H1 (cell line): ENCODE data around the gene CDK8. TPM values are rescaled to one million over a fixed set of nuclear protein-coding genes. Genes with fewer than 3 reads are reported as not detected.

ENCODE experiments used
- CTCF ChIA-PET: fragments of 300-600 bp; sonication (Branson Sonifier 250); formaldehyde crosslinking; loops from one replicate; lab custom pipeline; 2021; ENCODE audit not compliant: partially characterized antibody; lab: Charles Lee
- POLR2A ChIA-PET: fragments of 300-600 bp; sonication (Branson Sonifier 250); formaldehyde crosslinking; loops from one replicate; lab custom pipeline; 2021; ENCODE audit warnings: inconsistent platforms; ENCODE audit not compliant: partially characterized antibody; lab: Charles Lee
- DNase-seq, 2 experiments: peaks; one replicate each; pipeline versions ENCODE4 v3.0.0 to v3.0.0-alpha.2; 2010 to 2022; ENCODE audit warnings: low spot score in 2 of 2, low read depth in 1 of 2, mixed read lengths in 1 of 2
- FAIRE-seq: peaks from 2 replicates; lab custom pipeline; 2011; peaks lifted over from hg19 to GRCh38; lab: Jason Lieb, UNC
- H2AFZ ChIP-seq: 2 replicates; pipeline ENCODE4 v1.8.1; 2012; ENCODE audit warnings: low read length, inconsistent platforms
- H2AK5ac ChIP-seq: 2 replicates; pipeline ENCODE4 v1.6.1; 2013; ENCODE audit warnings: low read depth, low read length
- H2BK120ac ChIP-seq: replicated peaks from 2 replicates; pipeline ENCODE3; 2013; ENCODE audit warnings: low read depth, low read length, inconsistent platforms
- H2BK12ac ChIP-seq: 2 replicates; pipeline ENCODE4 v1.6.1; 2013; ENCODE audit warnings: low read depth, low read length
- H2BK15ac ChIP-seq: 2 replicates; pipeline ENCODE4 v1.6.1; 2013; ENCODE audit warnings: low read length
- H2BK20ac ChIP-seq: 2 replicates; pipeline ENCODE4 v1.6.1; 2013; ENCODE audit warnings: low read length
- H2BK5ac ChIP-seq: 2 replicates; pipeline ENCODE4 v1.6.1; 2013; ENCODE audit warnings: low read depth, low read length
- H3K14ac ChIP-seq: 2 replicates; pipeline ENCODE4 v1.6.1; 2013; ENCODE audit warnings: inconsistent platforms; ENCODE audit not compliant: insufficient read length
- H3K18ac ChIP-seq: 2 replicates; pipeline ENCODE4 v1.6.1; 2013; ENCODE audit warnings: low read length; ENCODE audit errors: extremely low read depth
- H3K23ac ChIP-seq: 2 replicates; pipeline ENCODE4 v1.6.1; 2013; ENCODE audit warnings: inconsistent platforms; ENCODE audit not compliant: insufficient read length
- H3K23me2 ChIP-seq: 2 replicates; pipeline ENCODE4 v1.6.1; 2013; ENCODE audit warnings: low read depth, low read length
- H3K27ac ChIP-seq: 2 replicates; pipeline ENCODE4 v1.6.1; 2011; ENCODE audit warnings: low read depth, low read length, inconsistent platforms
- H3K27me3 ChIP-seq, 4 experiments: replicated peaks in 1 of 4; 1 replicate in 1 of 4; 2 replicates in 3 of 4; pipeline versions ENCODE4 v1.6.1 to v1.8.1; 2011 to 2013; ENCODE audit warnings: low read length in 3 of 4, mild to moderate bottlenecking in 3 of 4, inconsistent platforms in 2 of 4, mixed read lengths in 2 of 4, moderate library complexity in 1 of 4; ENCODE audit not compliant: control insufficient read depth in 3 of 4, insufficient read depth in 3 of 4; ENCODE audit errors: extremely low read depth in 1 of 4
- H3K36me3 ChIP-seq, 4 experiments: 2 replicates each; pipeline versions ENCODE4 v1.6.1 to v1.8.1; 2011 to 2013; ENCODE audit warnings: mild to moderate bottlenecking in 4 of 4, low read length in 3 of 4, moderate library complexity in 2 of 4, control low read depth in 1 of 4, inconsistent platforms in 1 of 4; ENCODE audit not compliant: insufficient read depth in 4 of 4, control insufficient read depth in 2 of 4
- H3K4ac ChIP-seq: replicated peaks from 2 replicates; pipeline ENCODE3; 2013; ENCODE audit warnings: low read length, low read depth, mixed read lengths, inconsistent platforms; ENCODE audit not compliant: insufficient read length
- H3K4me1 ChIP-seq, 4 experiments: replicated peaks in 1 of 4; 1 replicate in 1 of 4; 2 replicates in 3 of 4; pipeline versions ENCODE4 v1.6.1 to v1.8.1; 2011 to 2013; ENCODE audit warnings: low read length in 3 of 4, inconsistent platforms in 2 of 4, mixed read lengths in 1 of 4; ENCODE audit not compliant: insufficient read depth in 4 of 4, control insufficient read depth in 3 of 4
- H3K4me2 ChIP-seq, 2 experiments: 2 replicates each; pipeline versions ENCODE4 v1.6.1 to v1.8.1; 2011 to 2013; ENCODE audit warnings: low read depth in 2 of 2, low read length in 2 of 2, control low read depth in 1 of 2, inconsistent platforms in 1 of 2, mild to moderate bottlenecking in 1 of 2; ENCODE audit not compliant: insufficient read depth in 1 of 2
- H3K4me3 ChIP-seq, 4 experiments: fragments of 200-600, 300-600 bp in 1 of 4; sonication (generic), shearing (Covaris generic), sonication (Bioruptor Twin) in 1 of 4; 2 replicates each; pipeline versions ENCODE4 v1.5.1 to v1.8.1; 2011 to 2016; ENCODE audit warnings: low read length in 4 of 4, low read depth in 3 of 4, control low read depth in 2 of 4, inconsistent platforms in 2 of 4, mild to moderate bottlenecking in 2 of 4, mixed read lengths in 1 of 4, moderate library complexity in 1 of 4; ENCODE audit not compliant: insufficient read depth in 2 of 4; ENCODE audit errors: extremely low read depth in 1 of 4
- H3K56ac ChIP-seq: replicated peaks from 2 replicates; pipeline ENCODE3; 2013; ENCODE audit warnings: low read depth, mild to moderate bottlenecking, mixed read lengths, low read length, inconsistent platforms; ENCODE audit not compliant: insufficient read length
- H3K79me1 ChIP-seq: 2 replicates; pipeline ENCODE4 v1.6.1; 2013; ENCODE audit warnings: low read depth, low read length, control low read depth
- H3K79me2 ChIP-seq, 2 experiments: 2 replicates each; pipeline versions ENCODE4 v1.6.1 to v1.8.1; 2012 to 2013; ENCODE audit warnings: low read length in 2 of 2, mild to moderate bottlenecking in 2 of 2, inconsistent platforms in 1 of 2; ENCODE audit not compliant: insufficient read depth in 2 of 2, control insufficient read depth in 1 of 2
- H3K9ac ChIP-seq, 4 experiments: replicated peaks in 1 of 4; 1 replicate in 1 of 4; 2 replicates in 3 of 4; pipeline versions ENCODE4 v1.6.1 to v1.8.1; 2011 to 2013; ENCODE audit warnings: low read depth in 3 of 4, low read length in 3 of 4, control low read depth in 2 of 4, mild to moderate bottlenecking in 2 of 4, moderate library complexity in 2 of 4, inconsistent platforms in 1 of 4; ENCODE audit errors: extremely low read depth in 1 of 4
- H3K9me3 ChIP-seq, 2 experiments: 2 replicates each; pipeline versions ENCODE4 v1.6.1 to v1.8.1; 2012 to 2013; ENCODE audit warnings: mild to moderate bottlenecking in 2 of 2, moderate library complexity in 2 of 2, control low read depth in 1 of 2, inconsistent platforms in 1 of 2, low read depth in 1 of 2, low read length in 1 of 2, mixed read lengths in 1 of 2; ENCODE audit not compliant: insufficient read depth in 2 of 2
- H4K20me1 ChIP-seq, 2 experiments: replicated peaks in 1 of 2; 2 replicates each; pipeline versions ENCODE3 to v1.8.1; 2011 to 2013; ENCODE audit warnings: inconsistent platforms in 2 of 2, low read length in 2 of 2, mild to moderate bottlenecking in 1 of 2; ENCODE audit not compliant: insufficient read depth in 2 of 2, control insufficient read depth in 1 of 2
- H4K5ac ChIP-seq: 2 replicates; pipeline ENCODE4 v1.6.1; 2013; ENCODE audit warnings: low read length, low read depth, mixed read lengths, inconsistent platforms; ENCODE audit not compliant: insufficient read length
- H4K8ac ChIP-seq: 2 replicates; pipeline ENCODE4 v1.8.0; 2013; ENCODE audit warnings: mild to moderate bottlenecking, moderate library complexity, low read length, inconsistent platforms; ENCODE audit not compliant: insufficient read depth; ENCODE audit errors: extremely low read depth
- H4K91ac ChIP-seq: replicated peaks from 2 replicates; pipeline ENCODE3; 2013; ENCODE audit warnings: low read length, mixed read lengths, inconsistent platforms; ENCODE audit not compliant: insufficient read length
- BCL11A ChIP-seq, 2 experiments: IDR thresholded peaks; one replicate each; pipeline ENCODE4 v1.6.1; 2011; ENCODE audit warnings: low read depth in 2 of 2, low read length in 2 of 2, mild to moderate bottlenecking in 2 of 2
- BRCA1 ChIP-seq: IDR thresholded peaks from 2 replicates; pipeline ENCODE4 v1.6.1; 2012; ENCODE audit warnings: low read depth, low read length, improper control_type of control experiment
- CBX5 ChIP-seq: fragments of 300-800, 300-1000 bp; sonication (generic); IDR thresholded peaks from 2 replicates; pipeline ENCODE4 v1.7.1; 2016; ENCODE audit warnings: antibody characterized with exemption, low read length, low read depth
- EP300 ChIP-seq, 2 experiments: IDR thresholded peaks; 1 replicate in 1 of 2; 2 replicates in 1 of 2; pipeline ENCODE4 v1.6.1; 2011 to 2012; ENCODE audit warnings: low read depth in 2 of 2, low read length in 2 of 2, mild to moderate bottlenecking in 2 of 2, borderline replicate concordance in 1 of 2, inconsistent platforms in 1 of 2, moderate library complexity in 1 of 2
- POLR2A ChIP-seq, 2 experiments: IDR thresholded peaks; 1 replicate in 1 of 2; 2 replicates in 1 of 2; pipeline ENCODE4 v1.6.1; 2011; ENCODE audit warnings: low read depth in 2 of 2, low read length in 2 of 2, mild to moderate bottlenecking in 2 of 2; ENCODE audit errors: control extremely low read depth in 1 of 2
- RAD21 ChIP-seq, 2 experiments: IDR thresholded peaks in 1 of 2; conservative IDR thresholded peaks in 1 of 2; 2 replicates each; pipeline ENCODE4 v1.6.1; 2011; ENCODE audit warnings: low read depth in 2 of 2, low read length in 2 of 2, improper control_type of control experiment in 1 of 2, inconsistent platforms in 1 of 2, mild to moderate bottlenecking in 1 of 2, moderate library complexity in 1 of 2
- TAF1 ChIP-seq: IDR thresholded peaks from 2 replicates; pipeline ENCODE4 v1.6.1; 2011; ENCODE audit warnings: mild to moderate bottlenecking, low read depth, low read length
- TCF12 ChIP-seq: IDR thresholded peaks from 2 replicates; pipeline ENCODE4 v1.6.1; 2011; ENCODE audit warnings: low read depth, mild to moderate bottlenecking, low read length
- TEAD4 ChIP-seq: IDR thresholded peaks from 2 replicates; pipeline ENCODE4 v1.6.1; 2012; ENCODE audit warnings: low read depth, low read length, inconsistent platforms, mixed read lengths
- whole genome bisulfite sequencing, 2 experiments: shearing (Covaris generic) in 1 of 2; methylation state at CpG; one replicate each; pipeline versions ENCODE4 v1.1.6 to v1.1.7; 2013 to 2015; ENCODE audit warnings: low lambda C conversion rate in 2 of 2, mixed read lengths in 2 of 2, inconsistent platforms in 1 of 2, low coverage in 1 of 2, missing lambda C conversion rate in 1 of 2; ENCODE audit not compliant: insufficient replicate concordance in 2 of 2, insufficient coverage in 1 of 2, insufficient read length in 1 of 2; ENCODE audit errors: extremely low coverage in 1 of 2, missing lambda C conversion rate in 1 of 2; 5-methylcytosine and 5-hydroxymethylcytosine counted together
- polyA plus RNA-seq, 7 experiments: library from polyadenylated mRNA; depleted of rRNA in 3 of 7; stranded (reverse) in 5 of 7; unstranded in 2 of 7; fragments of >200 nt in 5 of 7; fragments of 200-250 nt in 2 of 7; gene quantifications; 1 replicate in 5 of 7; 2 replicates in 1 of 7; 4 replicates in 1 of 7; pipeline versions ENCODE4 v1.2.1 to v1.2.3, GENCODE V29; 2011 to 2013; ENCODE audit warnings: missing spikeins in 2 of 7, mixed read lengths in 2 of 7
- total RNA-seq: library from RNA; stranded (reverse); fragmentation: NEBNext Ultra II Directional; extraction: Animal tissue kit (Norgen Biotek cat#: 25700); gene quantifications from 2 replicates; pipeline ENCODE4 v1.2.1, GENCODE V29; 2021
- TF ChIP-seq, protein P1 (sequence below): IDR thresholded peaks from 2 replicates; pipeline ENCODE4 v1.6.1; 2012; ENCODE audit warnings: low read length, inconsistent platforms

Gene CDK8
- total and polyA plus RNA-seq, 2 of the 8 experiments (the other 6 are each of a cell fraction or from before 2014, with no cell fraction given) = 22.1 to 25.6 TPM

- no peak overlapping the region for H4K5ac ChIP-seq
- H3K23me2 ChIP-seq = peaks cover 2% of the 10 kb centered on the region; the same call in 1 of the 2 replicates
- 88% methylated on average over 6 of the region's 6 CpGs; no CpG with 5 or more reads in 1 of the 2 experiments for WGBS, 2 experiments
- H2BK20ac ChIP-seq = no peak overlapping the region
- ChIA-PET CTCF (interaction anchor here (0.5 to 1.0 kb wide), 2 partner anchors 379 to 1112 kb away, joined by 3 read pairs; no protein-coding TSS in a partner anchor), POLR2A (no interaction called here)
- no peak overlapping the region for H3K23ac ChIP-seq
- FAIRE-seq = no peak
- no peak overlapping the region for H3K9ac ChIP-seq
- no peak overlapping the region for H3K14ac ChIP-seq
- no peaks in the 10 kb centered on the region for H3K4me1 ChIP-seq
- H2AK5ac ChIP-seq = no peak overlapping the region
- no peaks in the 10 kb centered on the region for H3K79me2 ChIP-seq
- no peaks in the 10 kb centered on the region for H4K20me1 ChIP-seq
- H3K18ac ChIP-seq = no peak overlapping the region
- H3K4me3 ChIP-seq = no peak overlapping the region
- no peak overlapping the region for H4K91ac ChIP-seq
- no peak overlapping the region for H3K4me2 ChIP-seq
- no peak overlapping the region for H2BK5ac ChIP-seq
- no peak overlapping the region for H2BK12ac ChIP-seq
- H2BK120ac ChIP-seq = no peak overlapping the region
- DNase-seq = no peak
- H2AFZ ChIP-seq = no peak overlapping the region
- H3K56ac ChIP-seq = no peak overlapping the region
- H4K8ac ChIP-seq = no peak overlapping the region
- H3K9me3 ChIP-seq = no peaks in the 10 kb centered on the region
- H3K36me3 ChIP-seq = no peaks in the 10 kb centered on the region
- H2BK15ac ChIP-seq = no peak overlapping the region
- H3K27ac ChIP-seq = no peak overlapping the region
- no peak overlapping the region for H3K4ac ChIP-seq
- H3K27me3 ChIP-seq = no peaks in the 10 kb centered on the region; a peak in 2 of 7 replicates
- H3K79me1 ChIP-seq = no peaks in the 10 kb centered on the region
- no peak for TF ChIP-seq POLR2A (IDR thresholded peaks at IDR 0.05; ENCODE audit: control extremely low read depth in 1 of 2, low read depth in 2 of 2, low read length in 2 of 2)
- no peak for TF ChIP-seq BCL11A (IDR thresholded peaks at IDR 0.05; ENCODE audit: low read depth in 2 of 2, low read length in 2 of 2)
- TF ChIP-seq RAD21 (IDR thresholded peaks at IDR 0.05 in 1 of 2, conservative IDR thresholded peaks at IDR 0.05 in 1 of 2; ENCODE audit: low read depth in 2 of 2, low read length in 2 of 2) = no peak
- no peak for TF ChIP-seq TCF12
- TF ChIP-seq BRCA1 = no peak
- no peak for TF ChIP-seq TEAD4
- TF ChIP-seq, protein P1, sequence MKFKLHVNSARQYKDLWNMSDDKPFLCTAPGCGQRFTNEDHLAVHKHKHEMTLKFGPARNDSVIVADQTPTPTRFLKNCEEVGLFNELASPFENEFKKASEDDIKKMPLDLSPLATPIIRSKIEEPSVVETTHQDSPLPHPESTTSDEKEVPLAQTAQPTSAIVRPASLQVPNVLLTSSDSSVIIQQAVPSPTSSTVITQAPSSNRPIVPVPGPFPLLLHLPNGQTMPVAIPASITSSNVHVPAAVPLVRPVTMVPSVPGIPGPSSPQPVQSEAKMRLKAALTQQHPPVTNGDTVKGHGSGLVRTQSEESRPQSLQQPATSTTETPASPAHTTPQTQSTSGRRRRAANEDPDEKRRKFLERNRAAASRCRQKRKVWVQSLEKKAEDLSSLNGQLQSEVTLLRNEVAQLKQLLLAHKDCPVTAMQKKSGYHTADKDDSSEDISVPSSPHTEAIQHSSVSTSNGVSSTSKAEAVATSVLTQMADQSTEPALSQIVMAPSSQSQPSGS = no peak
- TF ChIP-seq TAF1 = no peak
- TF ChIP-seq CBX5 = no peak
- TF ChIP-seq EP300 (IDR thresholded peaks at IDR 0.05; ENCODE audit: borderline replicate concordance in 1 of 2, low read depth in 2 of 2, low read length in 2 of 2) = no peak
Measured at GRCh38 chr13:26227166-26227971, 26.6 kb upstream of the CDK8 start.
